Activated naive CD4-positive, alpha-beta T cell (primary cell): ENCODE measurements around the gene GSTM5.
"Not testable (repeated sequence)": the region's sequence is repeated elsewhere in the genome, so short reads cannot be mapped to it uniquely, and the experiment has no call there.

Source experiments
- DNase-seq, 4 experiments: peaks; one replicate each; lab custom pipeline; 2025; lab: John Stamatoyannopoulos, UW

GSTM5 gene

GRCh38 chr1:109728870-109729269 is 16.8 kb downstream of the GSTM5 start:
- no peak for DNase-seq

GRCh38 chr1:109730666-109731065 is 18.6 kb downstream of the GSTM5 start:
- no peak for DNase-seq

- DNase-seq = no peak
Observed at GRCh38 chr1:109732390-109732881, 20.4 kb downstream of the GSTM5 start.

- DNase-seq = no peak
Observed at GRCh38 chr1:109733236-109733870, 21.3 kb downstream of the GSTM5 start.

GRCh38 chr1:109739738-109740614 is 27.9 kb downstream of the GSTM5 start:
- DNase-seq = peak; percentile 45 to 83 (median 70)

- no peak for DNase-seq
Observed at GRCh38 chr1:109740615-109741373, 28.7 kb downstream of the GSTM5 start, which contains the start of gene GSTM3. Gene GSTM3, minus strand, starts transcription at chr1:109741038. Its CDS starts 751 bp downstream, at chr1:109740287.

- DNase-seq = not testable (repeated sequence)
Observed at GRCh38 chr1:109748311-109748710, 36.3 kb downstream of the GSTM5 start.

- no peak for DNase-seq
Observed at GRCh38 chr1:109749221-109749620, 37.2 kb downstream of the GSTM5 start.

GRCh38 chr1:109750241-109750882 is 38.3 kb downstream of the GSTM5 start:
- no peak for DNase-seq

GRCh38 chr1:109750920-109751319 is 38.9 kb downstream of the GSTM5 start:
- DNase-seq = no peak

GRCh38 chr1:109751531-109752260 is 39.6 kb downstream of the GSTM5 start:
- no peak for DNase-seq

- no peak for DNase-seq
Observed at GRCh38 chr1:109754738-109755137, 42.7 kb downstream of the GSTM5 start.

GRCh38 chr1:109756325-109756724 is 44.3 kb downstream of the GSTM5 start:
- DNase-seq = not testable (repeated sequence)

GRCh38 chr1:109756848-109757521 is 44.9 kb downstream of the GSTM5 start:
- DNase-seq = no peak

GRCh38 chr1:109757936-109758786 is 46.1 kb downstream of the GSTM5 start:
- DNase-seq = no peak

GRCh38 chr1:109759513-109760334 is 47.7 kb downstream of the GSTM5 start:
- DNase-seq = no peak

GRCh38 chr1:109760581-109761226 is 48.7 kb downstream of the GSTM5 start:
- no peak for DNase-seq
